DOHH2 (cell line): ENCODE measurements around the gene EXOC6B.
"Not testable (repeated sequence)": the region's sequence is repeated elsewhere in the genome, so short reads cannot be mapped to it uniquely, and the experiment has no call there.

Experiments used
- H3F3A ChIP-seq: fragments of 200-600 bp; sonication (generic), shearing (Covaris generic); 2 replicates; pipeline ENCODE4 v1.6.0; 2016; ENCODE audit warnings: antibody characterized with exemption, mild to moderate bottlenecking; ENCODE audit not compliant: control insufficient read depth, insufficient read depth
- H3K27ac ChIP-seq: fragments of 200-600 bp; sonication (generic); 2 replicates; pipeline ENCODE4 v1.5.1; 2014; ENCODE audit warnings: low read depth, mild to moderate bottlenecking, low read length, moderate library complexity
- H3K27me3 ChIP-seq: fragments of 200-600 bp; sonication (generic); 2 replicates; pipeline ENCODE4 v1.6.1; 2014; ENCODE audit warnings: mild to moderate bottlenecking, low read length, mixed read lengths; ENCODE audit not compliant: control insufficient read depth
- H3K36me3 ChIP-seq: fragments of 200-600 bp; sonication (generic); 2 replicates; pipeline ENCODE4 v1.6.1; 2014; ENCODE audit warnings: mild to moderate bottlenecking, low read length, moderate library complexity, mixed read lengths; ENCODE audit not compliant: control insufficient read depth
- H3K4me1 ChIP-seq: fragments of 200-600 bp; sonication (generic); 2 replicates; pipeline ENCODE4 v1.6.1; 2014; ENCODE audit warnings: mild to moderate bottlenecking, low read length, mixed read lengths; ENCODE audit not compliant: control insufficient read depth
- H3K4me2 ChIP-seq: fragments of 200-600 bp; sonication (generic); 2 replicates; pipeline ENCODE4 v1.6.0; 2014; ENCODE audit warnings: mild to moderate bottlenecking, low read length, moderate library complexity
- H3K4me3 ChIP-seq: fragments of 200-600 bp; sonication (generic); 2 replicates; pipeline ENCODE4 v1.5.1; 2014; ENCODE audit warnings: mild to moderate bottlenecking, low read length, mixed read lengths
- H3K79me2 ChIP-seq: fragments of 200-600 bp; sonication (generic); 2 replicates; pipeline ENCODE4 v1.6.1; 2014; ENCODE audit warnings: mild to moderate bottlenecking, low read length, mixed read lengths; ENCODE audit not compliant: control insufficient read depth
- H3K9me2 ChIP-seq: fragments of 200-600 bp; sonication (generic); replicated peaks from 2 replicates; pipeline ENCODE4 v1.6.1; 2014; ENCODE audit warnings: mild to moderate bottlenecking, low read length, mixed read lengths; ENCODE audit not compliant: control insufficient read depth
- H3K9me3 ChIP-seq: fragments of 200-600 bp; sonication (generic); 2 replicates; pipeline ENCODE4 v1.6.1; 2014; ENCODE audit warnings: antibody characterized with exemption, low read length, mixed read lengths; ENCODE audit not compliant: control insufficient read depth, insufficient read depth
- H4K20me1 ChIP-seq: fragments of 200-600 bp; sonication (generic); 2 replicates; pipeline ENCODE4 v1.6.0; 2014; ENCODE audit warnings: low read depth, mild to moderate bottlenecking, antibody characterized with exemption, low read length, moderate library complexity; ENCODE audit not compliant: control insufficient read depth, insufficient read depth
- EZH2phosphoT487 ChIP-seq: fragments of 200-600 bp; sonication (generic); IDR thresholded peaks from 2 replicates; pipeline ENCODE4 v1.6.1; 2017; ENCODE audit warnings: borderline replicate concordance, mild to moderate bottlenecking, antibody characterized with exemption, low read length, moderate library complexity, mixed read lengths
- TF ChIP-seq, protein P1 (sequence below): fragments of 200-600 bp; sonication (generic); IDR thresholded peaks from one replicate; pipeline ENCODE4 v1.5.1; 2014; ENCODE audit warnings: antibody characterized with exemption, mild to moderate bottlenecking, low read depth, low read length; ENCODE audit not compliant: poor library complexity, severe bottlenecking

EXOC6B gene

DNA sequence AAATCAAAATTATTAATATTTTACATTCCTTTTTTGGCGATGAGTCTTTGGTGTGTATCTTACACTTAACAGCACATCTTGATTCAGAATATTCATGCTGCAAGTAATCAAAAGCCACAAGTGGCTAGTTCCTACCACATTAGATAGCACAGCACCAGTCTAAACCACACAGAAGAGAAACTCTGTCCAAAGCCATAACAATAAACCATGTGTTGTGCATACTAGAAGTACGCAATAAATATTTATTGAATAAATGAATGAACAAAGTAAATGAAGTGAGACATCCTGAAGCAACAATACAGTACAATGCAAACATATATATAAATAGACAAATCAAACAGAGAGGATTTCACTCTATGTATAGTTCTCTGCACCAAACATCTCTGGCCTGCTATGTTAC is 287.3 kb downstream of the EXOC6B start:
- Histone ChIP-seq H3K27me3 (no peaks in the 10 kb centered on the region), H3K36me3 (no peaks in the 10 kb centered on the region), H4K20me1 (no peaks in the 10 kb centered on the region), H3K4me2 (no peak overlapping the region), H3F3A (no peaks in the 10 kb centered on the region), H3K4me3 (no peak overlapping the region), H3K79me2 (no peaks in the 10 kb centered on the region), H3K9me3 (no peaks in the 10 kb centered on the region), H3K9me2 (no peaks in the 10 kb centered on the region), H3K4me1 (no peaks in the 10 kb centered on the region), H3K27ac (no peak overlapping the region)
- no peak for TF ChIP-seq EZH2phosphoT487
- TF ChIP-seq, protein P1, sequence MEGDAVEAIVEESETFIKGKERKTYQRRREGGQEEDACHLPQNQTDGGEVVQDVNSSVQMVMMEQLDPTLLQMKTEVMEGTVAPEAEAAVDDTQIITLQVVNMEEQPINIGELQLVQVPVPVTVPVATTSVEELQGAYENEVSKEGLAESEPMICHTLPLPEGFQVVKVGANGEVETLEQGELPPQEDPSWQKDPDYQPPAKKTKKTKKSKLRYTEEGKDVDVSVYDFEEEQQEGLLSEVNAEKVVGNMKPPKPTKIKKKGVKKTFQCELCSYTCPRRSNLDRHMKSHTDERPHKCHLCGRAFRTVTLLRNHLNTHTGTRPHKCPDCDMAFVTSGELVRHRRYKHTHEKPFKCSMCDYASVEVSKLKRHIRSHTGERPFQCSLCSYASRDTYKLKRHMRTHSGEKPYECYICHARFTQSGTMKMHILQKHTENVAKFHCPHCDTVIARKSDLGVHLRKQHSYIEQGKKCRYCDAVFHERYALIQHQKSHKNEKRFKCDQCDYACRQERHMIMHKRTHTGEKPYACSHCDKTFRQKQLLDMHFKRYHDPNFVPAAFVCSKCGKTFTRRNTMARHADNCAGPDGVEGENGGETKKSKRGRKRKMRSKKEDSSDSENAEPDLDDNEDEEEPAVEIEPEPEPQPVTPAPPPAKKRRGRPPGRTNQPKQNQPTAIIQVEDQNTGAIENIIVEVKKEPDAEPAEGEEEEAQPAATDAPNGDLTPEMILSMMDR = no peak

DNA sequence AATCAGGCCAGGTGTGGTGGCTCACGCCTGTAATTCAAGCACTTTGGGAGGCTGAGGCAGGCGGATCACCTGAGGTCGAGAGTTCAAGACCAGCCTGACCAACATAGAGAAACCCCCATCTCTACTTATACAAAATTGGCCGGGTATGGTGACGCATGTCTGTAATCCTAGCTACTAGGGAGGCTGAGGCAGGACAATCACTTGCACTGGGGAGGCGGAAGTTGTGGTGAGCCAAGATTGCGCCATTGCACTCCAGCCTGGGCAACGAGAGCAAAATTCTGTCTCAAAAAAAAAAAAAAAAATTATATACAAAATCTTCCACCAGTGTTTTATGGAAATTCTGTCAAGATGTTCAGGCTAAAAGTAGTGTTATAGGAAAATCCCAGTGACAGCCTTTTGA is 290.2 kb downstream of the EXOC6B start:
- H3K9me2 ChIP-seq, H4K20me1 ChIP-seq, H3K36me3 ChIP-seq, H3K79me2 ChIP-seq, H3F3A ChIP-seq, H3K4me3 ChIP-seq, H3K9me3 ChIP-seq, H3K27ac ChIP-seq, H3K4me1 ChIP-seq, H3K27me3 ChIP-seq, H3K4me2 ChIP-seq: not testable (repeated sequence)

DNA sequence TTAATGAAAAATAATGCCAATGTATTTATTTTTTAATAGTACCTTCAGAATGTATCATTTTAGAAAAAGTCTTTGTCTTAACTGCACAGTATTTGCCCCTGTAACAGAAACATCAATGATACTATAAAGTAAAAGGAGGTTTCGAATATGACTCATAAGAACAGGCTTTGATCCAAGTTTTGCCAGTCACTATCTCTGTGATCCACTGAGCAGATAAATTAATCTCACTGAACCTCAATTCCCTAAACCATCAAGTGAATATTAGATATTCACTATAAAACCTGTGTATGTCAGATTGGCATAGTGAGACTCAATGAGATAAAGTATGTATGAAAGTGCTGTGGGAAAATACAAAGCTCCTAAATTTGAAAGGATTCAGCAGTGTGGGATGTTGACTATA is 292.1 kb downstream of the EXOC6B start:
- no peak overlapping the region for H3K4me2 ChIP-seq
- H4K20me1 ChIP-seq = no peaks in the 10 kb centered on the region
- H3K36me3 ChIP-seq = no peaks in the 10 kb centered on the region
- H3K9me3 ChIP-seq = no peaks in the 10 kb centered on the region
- H3K4me3 ChIP-seq = no peak overlapping the region
- TF ChIP-seq, protein P1 = no peak
- TF ChIP-seq EZH2phosphoT487 = no peak
- no peaks in the 10 kb centered on the region for H3F3A ChIP-seq
- H3K27ac ChIP-seq = no peak overlapping the region
- no peaks in the 10 kb centered on the region for H3K27me3 ChIP-seq
- H3K4me1 ChIP-seq = no peaks in the 10 kb centered on the region
- no peaks in the 10 kb centered on the region for H3K9me2 ChIP-seq
- H3K79me2 ChIP-seq = no peaks in the 10 kb centered on the region

DNA sequence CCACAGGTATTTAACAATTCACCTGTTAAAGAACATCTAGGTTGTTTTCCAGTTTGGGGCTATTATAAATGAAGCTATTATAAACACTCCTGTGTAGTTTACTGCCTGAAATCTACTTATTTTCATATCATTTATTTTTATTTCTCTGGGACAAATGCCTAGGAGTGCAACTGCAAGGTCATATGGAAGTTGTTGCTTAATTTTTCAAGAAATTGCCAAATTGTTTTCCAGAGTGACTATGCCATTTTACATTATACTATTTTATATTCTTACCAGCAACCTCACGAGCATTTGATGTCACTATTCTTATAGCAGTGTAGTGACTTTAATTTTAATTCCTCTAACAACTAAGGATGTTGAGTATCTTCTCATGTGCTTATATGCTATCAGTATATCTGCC is 298.4 kb downstream of the EXOC6B start:
- Histone ChIP-seq H3K36me3 (no peaks in the 10 kb centered on the region), H3K27me3 (no peaks in the 10 kb centered on the region), H3K4me2 (no peak overlapping the region), H3K4me3 (no peak overlapping the region), H3F3A (no peaks in the 10 kb centered on the region), H3K9me2 (no peaks in the 10 kb centered on the region), H3K4me1 (no peaks in the 10 kb centered on the region), H3K79me2 (no peaks in the 10 kb centered on the region), H4K20me1 (no peaks in the 10 kb centered on the region), H3K9me3 (no peaks in the 10 kb centered on the region), H3K27ac (no peak overlapping the region)
- TF ChIP-seq, protein P1 = no peak
- TF ChIP-seq EZH2phosphoT487 = no peak
